T-helper 2 cell treated with Interferon-gamma antibody and Interleukin-4, amounts not matched to agents 5 μg/mL and 100 μg/mL, for 36 hours (primary cell): ENCODE results near the gene TRAF2.
"Not testable (repeated sequence)": the region's sequence is repeated elsewhere in the genome, so short reads cannot be mapped to it uniquely, and the experiment has no call there.

Experiments used
- DNase-seq: peaks from one replicate; pipeline ENCODE4 v3.0.0; 2021; ENCODE audit warnings: low spot score
- H3K27ac Mint-ChIP-seq: one replicate; pipeline ENCODE4 v1.8.0; 2021; ENCODE audit warnings: mild to moderate bottlenecking, mixed read lengths
- H3K27me3 Mint-ChIP-seq: one replicate; pipeline ENCODE4 v1.8.0; 2021; ENCODE audit warnings: low read depth, mixed read lengths
- H3K36me3 Mint-ChIP-seq: one replicate; pipeline ENCODE4 v1.8.0; 2021; ENCODE audit warnings: low read depth, mixed read lengths
- H3K4me1 Mint-ChIP-seq: one replicate; pipeline ENCODE4 v1.8.0; 2021; ENCODE audit warnings: low read depth, mixed read lengths
- H3K4me3 Mint-ChIP-seq: one replicate; pipeline ENCODE4 v1.8.0; 2022; ENCODE audit warnings: mild to moderate bottlenecking, moderate library complexity, mixed read lengths
- H3K9me3 Mint-ChIP-seq: one replicate; pipeline ENCODE4 v1.8.0; 2021; ENCODE audit warnings: mixed read lengths

Gene TRAF2

GRCh38 chr9:136843801-136844740 is 42.2 kb upstream of the TRAF2 start:
- H3K27me3 Mint-ChIP-seq, result peaks cover 16% of the 10 kb centered on the region
- not testable (repeated sequence) for H3K36me3 Mint-ChIP-seq, H3K9me3 Mint-ChIP-seq
- H3K27ac Mint-ChIP-seq, result peak overlapping the region; percentile 41
- DNase-seq, result peak; percentile 48
- H3K4me1 Mint-ChIP-seq, result peaks cover 13% of the 10 kb centered on the region
- peak overlapping the region; percentile 54 for H3K4me3 Mint-ChIP-seq

GRCh38 chr9:136844761-136845464 is 41.4 kb upstream of the TRAF2 start:
- DNase-seq, result no peak
- Mint-ChIP-seq H3K27me3 (peaks cover 17% of the 10 kb centered on the region), H3K4me3 (no peak overlapping the region), H3K4me1 (peaks cover 15% of the 10 kb centered on the region), H3K36me3 (peaks cover 4% of the 10 kb centered on the region), H3K27ac (peak overlapping the region; percentile 26), H3K9me3 (no peaks in the 10 kb centered on the region)

- Mint-ChIP-seq H3K36me3 (peaks cover 2% of the 10 kb centered on the region), H3K4me3 (no peak overlapping the region), H3K27me3 (peaks cover 17% of the 10 kb centered on the region), H3K27ac (peak overlapping the region; percentile 26), H3K9me3 (no peaks in the 10 kb centered on the region), H3K4me1 (peaks cover 12% of the 10 kb centered on the region)
- DNase-seq, result no peak
These were observed 40.7 kb upstream of the TRAF2 start for GRCh38 chr9:136845465-136846260.

GRCh38 chr9:136846376-136847087 is 39.8 kb upstream of the TRAF2 start:
- H3K4me3 Mint-ChIP-seq, result peak overlapping the region; percentile 40
- DNase-seq, result no peak
- H3K36me3 Mint-ChIP-seq, result peaks cover 2% of the 10 kb centered on the region
- H3K27me3 Mint-ChIP-seq, result peaks cover 17% of the 10 kb centered on the region
- peak overlapping the region; percentile 31 for H3K27ac Mint-ChIP-seq
- H3K4me1 Mint-ChIP-seq, result peaks cover 12% of the 10 kb centered on the region
- no peaks in the 10 kb centered on the region for H3K9me3 Mint-ChIP-seq

GRCh38 chr9:136847088-136847825 is 39.1 kb upstream of the TRAF2 start:
- H3K9me3 Mint-ChIP-seq, result no peaks in the 10 kb centered on the region
- H3K4me1 Mint-ChIP-seq, result peaks cover 12% of the 10 kb centered on the region
- DNase-seq, result peak; percentile 31
- H3K36me3 Mint-ChIP-seq, result peaks cover 2% of the 10 kb centered on the region
- H3K27ac Mint-ChIP-seq, result peak overlapping the region; percentile 90
- peak overlapping the region; percentile 92 for H3K4me3 Mint-ChIP-seq
- H3K27me3 Mint-ChIP-seq, result peaks cover 17% of the 10 kb centered on the region

- Mint-ChIP-seq H3K27ac (peak overlapping the region; percentile 90), H3K4me1 (peaks cover 12% of the 10 kb centered on the region), H3K9me3 (no peaks in the 10 kb centered on the region), H3K4me3 (peak overlapping the region; percentile 92), H3K36me3 (peaks cover 2% of the 10 kb centered on the region), H3K27me3 (peaks cover 17% of the 10 kb centered on the region)
- peak; percentile 86 for DNase-seq
These were observed 38.4 kb upstream of the TRAF2 start for GRCh38 chr9:136847826-136848392.

- peak overlapping the region; percentile 92 for H3K4me3 Mint-ChIP-seq
- H3K4me1 Mint-ChIP-seq, result peaks cover 10% of the 10 kb centered on the region
- H3K27me3 Mint-ChIP-seq, result peaks cover 17% of the 10 kb centered on the region
- peak overlapping the region; percentile 91 for H3K27ac Mint-ChIP-seq
- peaks cover 2% of the 10 kb centered on the region for H3K36me3 Mint-ChIP-seq
- no peaks in the 10 kb centered on the region for H3K9me3 Mint-ChIP-seq
- peak; percentile 35 for DNase-seq
These were observed 37.8 kb upstream of the TRAF2 start for GRCh38 chr9:136848393-136849037.

- peak; percentile 97 for DNase-seq
- H3K27me3 Mint-ChIP-seq, result peaks cover 14% of the 10 kb centered on the region
- peaks cover 8% of the 10 kb centered on the region for H3K4me1 Mint-ChIP-seq
- peaks cover 2% of the 10 kb centered on the region for H3K36me3 Mint-ChIP-seq
- H3K27ac Mint-ChIP-seq, result peak within 1 kb of the TSS; percentile 91
- peak within 1 kb of the TSS; percentile 92 for H3K4me3 Mint-ChIP-seq
- no peaks in the 10 kb centered on the region for H3K9me3 Mint-ChIP-seq
These were observed 37.0 kb upstream of the TRAF2 start, which contains the start of gene PHPT1 for GRCh38 chr9:136849038-136849959. TSS of gene PHPT1 (plus strand) at chr9:136849409. CDS start at chr9:136849431, 22 bp downstream.

GRCh38 chr9:136849960-136850865 is 36.1 kb upstream of the TRAF2 start:
- peaks cover 13% of the 10 kb centered on the region for H3K27me3 Mint-ChIP-seq
- H3K27ac Mint-ChIP-seq, result peak overlapping the region; percentile 78
- H3K9me3 Mint-ChIP-seq, result no peaks in the 10 kb centered on the region
- DNase-seq, result no peak
- peak overlapping the region; percentile 92 for H3K4me3 Mint-ChIP-seq
- peaks cover 2% of the 10 kb centered on the region for H3K36me3 Mint-ChIP-seq
- peaks cover 8% of the 10 kb centered on the region for H3K4me1 Mint-ChIP-seq

- peak overlapping the region; percentile 2 for H3K4me3 Mint-ChIP-seq
- DNase-seq, result no peak
- peaks cover 12% of the 10 kb centered on the region for H3K27me3 Mint-ChIP-seq
- no peak overlapping the region for H3K27ac Mint-ChIP-seq
- no peaks in the 10 kb centered on the region for H3K9me3 Mint-ChIP-seq
- peaks cover 2% of the 10 kb centered on the region for H3K36me3 Mint-ChIP-seq
- peaks cover 8% of the 10 kb centered on the region for H3K4me1 Mint-ChIP-seq
These were observed 35.2 kb upstream of the TRAF2 start for GRCh38 chr9:136850866-136851775.
